Activated T-cell treated with anti-CD3 and anti-CD28 coated beads for 24 hours (primary cell): ENCODE measurements around the gene FTL.

ENCODE experiments used
- DNase-seq: peaks from one replicate; pipeline ENCODE4 v3.0.0-alpha.2; 2020; ENCODE audit warnings: low read depth

The FTL gene

GRCh38 chr19:48966541-48967345 lies 1.6 kb downstream of the FTL start:
- DNase-seq: no peak

DNA sequence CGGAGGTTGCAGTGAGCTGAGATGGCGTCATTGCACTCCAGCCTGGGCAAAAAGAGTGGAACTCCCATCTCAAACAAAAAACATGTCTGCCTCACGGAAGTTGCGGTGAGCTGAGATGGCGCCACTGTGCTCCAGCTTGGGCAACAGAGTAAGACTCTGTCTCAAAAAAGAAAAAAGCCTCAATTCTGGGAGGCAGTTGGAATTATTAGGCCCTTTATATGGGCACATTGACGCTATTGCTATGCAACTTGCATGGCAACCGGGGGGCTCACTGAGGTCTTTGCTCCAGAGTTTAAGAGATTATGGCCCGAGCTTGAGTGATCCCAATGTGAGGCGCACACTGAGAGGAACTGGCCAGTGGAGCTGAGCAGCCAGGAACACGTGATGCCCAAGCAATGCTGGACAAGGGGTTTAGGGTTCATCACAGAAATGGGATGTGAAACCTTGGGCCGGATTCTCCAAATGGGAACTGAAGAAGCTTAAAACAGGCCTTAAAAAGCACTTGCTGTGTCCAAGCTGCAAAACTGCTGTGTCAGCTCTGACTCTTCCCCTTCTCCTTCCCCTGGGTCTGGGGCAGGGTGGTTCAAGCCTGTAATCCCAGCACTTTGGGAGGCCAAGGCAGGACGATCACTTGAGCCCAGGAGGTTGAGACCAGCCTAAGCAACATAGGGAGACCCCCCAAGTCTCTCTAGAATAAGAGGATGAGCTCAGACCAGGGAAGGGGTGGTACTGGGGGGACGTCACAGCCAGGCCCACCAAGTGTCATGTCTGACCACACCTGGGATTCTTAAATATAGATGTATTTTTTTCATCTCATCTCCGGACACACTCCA lies 2.5 kb downstream of the FTL start:
- DNase-seq: no peak

- no peak for DNase-seq
Measured at GRCh38 chr19:48968179-48968661, 3.1 kb downstream of the FTL start.

DNA sequence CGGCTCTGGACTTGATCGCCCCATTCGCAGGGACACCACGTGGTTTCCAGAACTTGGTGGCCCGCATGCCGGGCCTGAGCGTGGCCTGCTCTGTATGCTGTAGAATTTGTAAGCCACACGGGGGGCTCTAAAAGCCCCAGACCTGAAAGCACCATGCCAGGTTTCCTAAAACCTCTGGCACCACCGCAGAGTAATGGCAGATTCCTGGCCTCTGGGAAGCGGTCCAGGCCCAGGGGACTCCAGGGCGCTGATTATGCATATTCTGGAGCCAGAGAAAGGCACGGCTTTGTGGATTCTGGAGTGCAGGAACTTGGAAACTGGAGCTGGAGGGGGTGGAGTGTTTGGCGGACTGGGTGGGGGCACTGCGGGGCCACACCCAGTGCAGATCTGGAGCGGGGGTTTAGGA lies 3.7 kb downstream of the FTL start:
- DNase-seq: no peak

GRCh38 chr19:48969276-48970138 lies 4.4 kb downstream of the FTL start:
- no peak for DNase-seq

DNA sequence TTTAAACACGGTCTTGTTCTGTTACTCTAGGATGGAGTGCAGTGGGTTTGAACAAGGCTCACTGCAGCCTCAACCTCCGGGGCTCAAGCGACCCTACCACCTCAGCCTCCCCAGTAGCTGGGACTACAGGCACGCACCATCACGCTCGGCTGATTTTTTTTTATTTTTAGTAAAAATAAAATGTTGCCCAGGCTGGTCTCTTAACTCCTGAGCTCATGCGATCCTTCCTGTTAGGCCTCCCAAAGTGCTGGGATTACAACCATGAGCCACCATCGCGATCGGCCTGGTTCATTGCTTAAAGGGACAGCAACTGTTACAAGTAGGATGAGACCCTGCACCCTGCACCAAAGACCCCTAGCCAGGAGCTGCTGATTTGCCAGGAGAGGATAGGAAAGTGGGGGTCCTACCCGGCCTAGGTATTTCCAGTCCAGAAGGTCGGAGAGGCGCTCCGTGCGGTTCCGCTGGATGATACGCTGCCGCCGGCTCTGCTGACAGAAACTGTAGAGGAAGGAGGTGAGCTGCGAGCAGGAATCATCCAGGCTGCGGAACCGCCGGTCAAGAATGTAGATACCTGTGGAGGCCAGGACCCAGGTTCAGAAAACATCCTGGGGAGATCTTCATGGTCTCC lies 5.1 kb downstream of the FTL start:
- no peak for DNase-seq

DNA sequence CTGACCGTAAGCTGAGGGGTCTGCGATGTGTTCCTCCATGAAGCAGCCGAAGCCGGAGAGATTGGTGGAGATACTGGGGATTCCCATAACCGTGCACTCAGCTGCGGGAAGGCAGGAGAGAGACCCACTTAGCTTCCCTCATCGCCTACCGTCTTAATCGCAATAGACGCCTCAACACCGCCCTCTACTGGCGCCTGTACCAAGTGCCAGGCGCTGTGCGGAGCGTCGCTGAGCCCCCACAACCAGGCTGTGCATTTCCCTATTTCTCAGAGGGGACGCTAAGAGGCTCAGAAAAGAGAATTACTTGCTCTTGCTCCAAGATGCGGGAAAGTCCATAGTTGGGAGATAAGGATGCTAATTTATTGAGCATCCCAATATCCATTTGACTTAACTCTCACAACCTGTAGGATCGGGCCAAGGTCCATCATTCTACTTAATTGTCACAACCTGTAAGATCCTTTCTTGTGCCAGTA lies 5.8 kb downstream of the FTL start:
- peak; percentile 75 for DNase-seq

DNA sequence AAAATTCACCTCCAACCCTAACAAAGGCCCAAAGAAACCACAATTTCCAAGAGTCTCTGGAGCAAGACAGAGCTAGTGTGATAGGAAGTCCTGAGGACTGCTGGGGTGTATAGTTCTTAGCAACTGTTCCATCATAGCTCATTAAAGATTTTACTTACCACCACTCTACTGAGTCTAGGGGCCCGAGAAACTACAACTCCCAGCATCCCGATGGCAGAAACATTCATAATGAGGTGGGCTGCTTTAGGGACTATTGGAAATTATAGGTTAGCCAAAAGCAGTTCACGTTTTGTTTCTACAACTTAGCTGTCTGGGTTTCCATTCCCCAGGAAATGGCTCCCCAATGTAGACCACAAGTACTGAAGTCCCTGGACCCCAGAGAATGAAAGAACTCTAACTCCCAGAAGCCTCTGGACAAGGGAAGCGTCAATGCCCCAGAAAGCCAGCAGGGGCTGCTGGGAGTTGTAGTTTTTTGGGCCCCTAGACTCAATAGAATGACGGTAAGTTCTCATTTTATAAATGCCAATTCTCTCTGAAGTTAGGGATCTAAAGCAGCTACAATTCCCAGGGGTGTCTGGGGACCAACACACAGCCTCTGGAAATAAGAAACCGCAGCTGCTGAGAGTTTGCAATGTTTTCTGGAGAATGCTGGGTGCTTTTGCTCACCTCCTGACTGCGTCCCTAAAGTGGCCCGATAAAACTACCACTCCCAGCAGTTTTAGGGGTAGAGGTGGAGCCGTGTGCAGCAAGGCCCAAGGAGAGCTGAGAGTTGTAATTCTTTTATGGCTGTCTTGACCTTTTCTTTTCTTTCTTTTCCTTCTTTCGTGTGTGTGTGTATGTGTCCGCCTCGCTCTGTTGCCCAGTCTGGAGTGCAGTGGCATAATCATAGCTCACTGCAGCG lies 11.1 kb downstream of the FTL start:
- DNase-seq: no peak

- no peak for DNase-seq
Measured at GRCh38 chr19:48977061-48977460, 12.0 kb downstream of the FTL start.

DNA sequence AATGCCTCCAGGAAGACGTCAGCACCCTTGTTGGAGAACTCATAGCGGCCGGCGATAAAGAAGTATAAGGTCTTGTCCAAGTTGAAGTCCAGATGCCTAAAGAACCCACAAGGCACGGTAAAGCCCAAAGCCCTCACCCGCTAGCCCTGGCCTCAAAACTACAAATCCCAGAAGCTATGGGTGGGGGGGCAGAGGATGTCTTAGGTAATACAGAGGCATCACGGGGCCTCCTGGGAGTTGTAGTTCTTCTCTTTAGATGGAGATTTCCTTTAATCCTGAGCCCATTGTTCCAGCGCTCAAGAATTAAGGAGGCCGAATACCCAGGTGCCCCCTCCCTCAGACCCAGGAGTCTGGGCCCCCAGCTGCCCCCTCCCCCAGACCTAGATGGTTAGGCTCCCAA lies 17.2 kb downstream of the FTL start:
- no peak for DNase-seq

- no peak for DNase-seq
Measured at GRCh38 chr19:48985711-48986110, 20.6 kb downstream of the FTL start.

- no peak for DNase-seq
Measured at GRCh38 chr19:48986211-48986610, 21.1 kb downstream of the FTL start.

DNA sequence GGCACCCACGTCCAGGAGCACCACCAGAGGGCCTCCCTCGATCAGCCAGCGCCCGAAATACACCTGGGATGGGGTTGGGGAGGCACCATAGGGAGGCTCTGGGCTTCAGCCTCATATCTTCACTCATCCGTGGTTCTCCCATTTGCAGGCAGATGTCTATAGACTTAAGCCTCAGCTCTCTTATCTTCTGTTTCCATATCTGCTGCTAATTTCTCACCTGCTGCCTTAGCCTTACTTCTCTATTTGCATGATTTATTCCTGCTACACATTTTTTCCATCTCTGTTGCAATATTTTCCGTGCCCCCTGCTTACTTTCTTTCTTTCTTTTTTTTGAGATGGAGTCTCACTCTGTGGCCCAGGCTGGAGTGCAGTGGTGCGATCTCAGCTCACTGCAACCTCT lies 22.2 kb downstream of the FTL start:
- no peak for DNase-seq

- DNase-seq: no peak
Measured at GRCh38 chr19:48988286-48988685, 23.2 kb downstream of the FTL start.

DNA sequence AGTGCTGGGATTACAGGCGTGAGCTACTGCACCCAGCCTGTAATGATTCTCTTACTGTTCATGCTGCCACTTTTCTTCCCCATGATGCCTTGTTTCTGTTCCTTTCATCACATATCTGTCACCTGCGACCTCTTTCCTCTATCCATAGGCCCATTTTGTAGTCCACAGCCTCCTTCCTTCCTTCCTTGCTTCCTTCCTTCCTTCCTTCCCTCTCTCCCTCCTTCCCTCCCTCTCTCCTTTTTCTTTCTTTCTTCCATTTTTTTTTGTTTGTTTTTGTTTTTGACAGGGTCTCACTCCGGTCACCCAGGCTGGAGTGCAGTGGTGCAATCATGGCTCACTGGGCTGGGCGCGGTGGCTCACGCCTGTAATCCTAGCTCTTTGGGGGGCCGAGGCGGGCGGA lies 23.8 kb downstream of the FTL start:
- DNase-seq: no peak

DNA sequence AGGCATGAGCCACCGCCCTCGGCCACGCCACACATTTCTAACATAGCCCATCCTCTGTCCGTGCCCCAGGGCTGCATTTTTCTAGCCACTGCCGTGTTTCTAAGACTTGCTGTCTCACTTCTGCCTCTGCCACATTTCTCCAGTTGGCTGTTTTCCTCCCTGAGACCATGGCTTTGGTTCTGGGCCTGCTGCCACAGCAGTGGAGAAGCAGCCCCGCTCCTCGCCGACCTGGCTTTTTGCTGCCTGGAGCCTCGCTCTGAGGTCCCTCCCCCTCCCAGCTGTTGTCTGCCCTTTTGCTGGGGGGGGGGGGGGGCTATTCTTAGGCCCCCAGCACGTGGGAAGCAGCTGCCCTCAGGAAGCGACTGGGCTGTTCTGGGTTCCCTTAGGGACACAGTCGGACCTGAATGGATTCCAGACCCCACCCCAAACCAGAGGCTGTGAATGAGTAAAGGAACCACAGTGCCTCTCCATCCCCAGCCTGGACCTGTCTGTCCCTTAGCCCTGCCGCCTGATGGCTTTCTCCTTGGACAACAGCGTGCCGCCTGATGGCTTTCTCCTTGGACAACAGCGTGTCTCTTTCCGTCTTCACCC lies 24.7 kb downstream of the FTL start:
- no peak for DNase-seq

DNA sequence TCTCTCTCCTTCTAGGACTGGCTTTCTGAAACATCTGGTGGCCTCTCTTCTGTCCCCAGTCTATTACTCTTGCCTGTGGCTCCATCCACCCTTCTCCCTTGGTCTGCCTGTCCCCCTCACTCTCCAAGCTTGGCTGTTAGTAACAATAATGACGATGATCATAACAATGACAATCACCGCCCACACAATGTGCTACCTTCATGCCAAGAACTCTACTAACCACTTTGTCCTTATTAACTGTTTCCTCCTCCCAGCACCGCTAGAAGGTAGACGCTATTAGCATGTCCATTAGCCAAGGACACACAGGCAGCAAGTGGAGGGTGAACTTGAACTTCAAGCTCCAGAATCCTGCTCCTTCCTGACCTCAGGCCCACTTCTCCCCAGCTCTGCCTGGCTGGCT lies 25.3 kb downstream of the FTL start:
- DNase-seq: no peak

GRCh38 chr19:48991011-48991609 lies 26.0 kb downstream of the FTL start:
- DNase-seq: no peak

GRCh38 chr19:48991873-48992580 lies 26.9 kb downstream of the FTL start:
- DNase-seq: no peak
